HepG2 (cell line): ENCODE data around the gene CD101. TPM values are rescaled to one million over a fixed set of nuclear protein-coding genes. Genes with fewer than 3 reads are reported as not detected.

Experiments used
- ARNT2 ChIP-seq: sonication (generic); formaldehyde crosslinking; IDR thresholded peaks from 2 replicates; pipeline ENCODE4 v1.8.0; 2022; ENCODE audit warnings: mild to moderate bottlenecking, low read depth, missing genetic modification reagents, moderate library complexity
- ATF4 ChIP-seq, 2 experiments: fragments of 450-650 bp in 1 of 2; sonication (generic) in 1 of 2; formaldehyde crosslinking; IDR thresholded peaks; 2 replicates each; pipeline versions ENCODE4 v1.5.0 to v1.8.0; 2020 to 2022; ENCODE audit warnings: mild to moderate bottlenecking in 1 of 2, missing genetic modification reagents in 1 of 2
- FOSL2 ChIP-seq: sonication (generic); formaldehyde crosslinking; IDR thresholded peaks from 2 replicates; pipeline ENCODE4 v1.4.0; 2020; ENCODE audit warnings: missing genetic modification reagents
- HBP1 ChIP-seq: IDR thresholded peaks from 2 replicates; pipeline ENCODE4 v1.6.1; 2016; ENCODE audit warnings: low read depth, control low read depth
- LBX2 ChIP-seq: sonication (generic); formaldehyde crosslinking; IDR thresholded peaks from 2 replicates; pipeline ENCODE4 v1.5.0; 2020; ENCODE audit warnings: missing genetic modification reagents, mild to moderate bottlenecking, borderline replicate concordance
- MYC ChIP-seq: sonication (generic); formaldehyde crosslinking; IDR thresholded peaks from 2 replicates; pipeline ENCODE4 v1.9.0; 2021; ENCODE audit warnings: missing genetic modification reagents, borderline replicate concordance
- PREB ChIP-seq: sonication (generic); formaldehyde crosslinking; IDR thresholded peaks from 2 replicates; pipeline ENCODE4 v1.4.0; 2020; ENCODE audit warnings: missing genetic modification reagents
- THRA ChIP-seq: sonication (generic); formaldehyde crosslinking; IDR thresholded peaks from 2 replicates; pipeline ENCODE4 v1.4.0; 2020; ENCODE audit warnings: missing genetic modification reagents, borderline replicate concordance
- polyA plus RNA-seq, 8 experiments: library from polyadenylated mRNA; depleted of rRNA in 3 of 8; stranded (reverse) in 7 of 8; unstranded in 1 of 8; fragments of >200 nt; fragmentation: Illumina TruSeq in 4 of 8; extraction: Trizol in 4 of 8; gene quantifications; 2 replicates each; pipeline versions ENCODE4 v1.2.1 to v1.2.3, GENCODE V29; 2011 to 2016; ENCODE audit warnings: low read depth in 4 of 8, missing spikeins in 1 of 8, mixed read lengths in 1 of 8; ENCODE audit not compliant: insufficient read depth in 1 of 8
- total RNA-seq, 5 experiments: library from RNA; depleted of rRNA; stranded (reverse); fragments of >200 nt; fragmentation: Illumina TruSeq; extraction: Trizol; gene quantifications; 2 replicates each; pipeline ENCODE4 v1.2.3, GENCODE V29; 2016; ENCODE audit warnings: low read depth in 1 of 5
- TF ChIP-seq, protein P1 (sequence below): sonication (generic); formaldehyde crosslinking; IDR thresholded peaks from 2 replicates; pipeline ENCODE4 v1.5.0; 2020; ENCODE audit warnings: mild to moderate bottlenecking, missing genetic modification reagents
- TF ChIP-seq, protein P2 (sequence below): sonication (generic); formaldehyde crosslinking; IDR thresholded peaks from 2 replicates; pipeline ENCODE4 v1.4.0; 2020; ENCODE audit warnings: missing genetic modification reagents, low read depth, mild to moderate bottlenecking, borderline replicate concordance
- TF ChIP-seq, protein P3 (sequence below): sonication (generic); formaldehyde crosslinking; IDR thresholded peaks from 2 replicates; pipeline ENCODE4 v1.5.1; 2020; ENCODE audit warnings: missing genetic modification reagents, mild to moderate bottlenecking, borderline replicate concordance
- TF ChIP-seq, protein P4 (sequence below): sonication (generic); formaldehyde crosslinking; IDR thresholded peaks from 2 replicates; pipeline ENCODE4 v1.4.0; 2020; ENCODE audit warnings: missing genetic modification reagents, borderline replicate concordance

The CD101 gene
- total and polyA plus RNA-seq, 2 of the 13 experiments (the other 11 are each of a cell fraction or from before 2014, with no cell fraction given), result 0.05 to 0.09 TPM

DNA sequence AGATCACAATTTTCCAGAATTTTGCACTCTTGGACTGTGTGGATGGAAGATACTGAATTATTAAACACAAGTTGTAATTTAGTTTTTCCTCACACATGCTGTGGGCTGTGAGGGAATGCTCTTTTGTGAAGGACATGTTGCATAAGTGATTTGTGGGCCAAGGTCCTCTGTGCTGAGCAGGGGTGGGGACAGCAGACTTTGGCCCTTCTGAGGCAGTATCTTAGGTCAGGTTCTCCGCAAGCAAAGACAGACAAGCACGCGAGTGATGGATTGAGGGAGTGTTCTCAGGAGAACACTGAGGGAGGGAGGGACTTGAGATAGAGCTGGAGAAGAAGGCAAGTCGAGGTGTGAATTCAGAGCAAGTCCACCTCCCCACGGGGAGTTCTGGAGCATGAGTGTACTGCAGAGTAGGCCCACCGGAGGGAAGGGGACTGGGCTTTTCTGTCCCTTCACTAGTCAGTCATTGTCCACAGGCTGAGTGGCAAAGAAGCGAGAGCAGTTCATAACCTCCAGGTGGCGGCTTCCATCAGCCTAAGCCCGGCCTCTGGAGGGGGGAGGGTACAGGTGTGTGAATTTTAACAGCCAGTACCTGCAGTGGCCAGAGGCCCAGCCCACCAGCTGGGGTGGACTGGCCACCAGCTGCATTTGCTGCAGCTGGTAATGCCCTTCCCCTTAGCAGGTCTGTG lies 19.1 kb upstream of the CD101 start (continued):
- TF ChIP-seq PREB (CRISPR knock-in tag) (no peak), ARNT2 (CRISPR knock-in tag) (no peak), LBX2 (CRISPR knock-in tag) (no peak), HBP1 (no peak), MYC (no peak), FOSL2 (CRISPR knock-in tag) (0 out of 2 replicates have a peak, but pooled peaks have one; percentile 10), THRA (CRISPR knock-in tag) (peak; percentile 62; the same call in 1 of the 2 replicates), ATF4 (CRISPR knock-in tag; IDR thresholded peaks at IDR 0.05) (no peak)
- TF ChIP-seq, protein P1, sequence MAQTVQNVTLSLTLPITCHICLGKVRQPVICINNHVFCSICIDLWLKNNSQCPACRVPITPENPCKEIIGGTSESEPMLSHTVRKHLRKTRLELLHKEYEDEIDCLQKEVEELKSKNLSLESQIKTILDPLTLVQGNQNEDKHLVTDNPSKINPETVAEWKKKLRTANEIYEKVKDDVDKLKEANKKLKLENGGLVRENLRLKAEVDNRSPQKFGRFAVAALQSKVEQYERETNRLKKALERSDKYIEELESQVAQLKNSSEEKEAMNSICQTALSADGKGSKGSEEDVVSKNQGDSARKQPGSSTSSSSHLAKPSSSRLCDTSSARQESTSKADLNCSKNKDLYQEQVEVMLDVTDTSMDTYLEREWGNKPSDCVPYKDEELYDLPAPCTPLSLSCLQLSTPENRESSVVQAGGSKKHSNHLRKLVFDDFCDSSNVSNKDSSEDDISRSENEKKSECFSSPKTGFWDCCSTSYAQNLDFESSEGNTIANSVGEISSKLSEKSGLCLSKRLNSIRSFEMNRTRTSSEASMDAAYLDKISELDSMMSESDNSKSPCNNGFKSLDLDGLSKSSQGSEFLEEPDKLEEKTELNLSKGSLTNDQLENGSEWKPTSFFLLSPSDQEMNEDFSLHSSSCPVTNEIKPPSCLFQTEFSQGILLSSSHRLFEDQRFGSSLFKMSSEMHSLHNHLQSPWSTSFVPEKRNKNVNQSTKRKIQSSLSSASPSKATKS (CRISPR knock-in tag), result no peak
- TF ChIP-seq, protein P2, sequence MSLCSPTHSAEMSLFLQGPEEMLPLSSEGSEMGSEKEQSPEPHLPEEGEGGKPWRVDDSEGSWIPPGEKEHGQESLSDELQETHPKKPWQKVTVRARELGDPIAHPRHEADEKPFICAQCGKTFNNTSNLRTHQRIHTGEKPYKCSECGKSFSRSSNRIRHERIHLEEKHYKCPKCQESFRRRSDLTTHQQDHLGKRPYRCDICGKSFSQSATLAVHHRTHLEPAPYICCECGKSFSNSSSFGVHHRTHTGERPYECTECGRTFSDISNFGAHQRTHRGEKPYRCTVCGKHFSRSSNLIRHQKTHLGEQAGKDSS (CRISPR knock-in tag), result no peak
- TF ChIP-seq, protein P3, sequence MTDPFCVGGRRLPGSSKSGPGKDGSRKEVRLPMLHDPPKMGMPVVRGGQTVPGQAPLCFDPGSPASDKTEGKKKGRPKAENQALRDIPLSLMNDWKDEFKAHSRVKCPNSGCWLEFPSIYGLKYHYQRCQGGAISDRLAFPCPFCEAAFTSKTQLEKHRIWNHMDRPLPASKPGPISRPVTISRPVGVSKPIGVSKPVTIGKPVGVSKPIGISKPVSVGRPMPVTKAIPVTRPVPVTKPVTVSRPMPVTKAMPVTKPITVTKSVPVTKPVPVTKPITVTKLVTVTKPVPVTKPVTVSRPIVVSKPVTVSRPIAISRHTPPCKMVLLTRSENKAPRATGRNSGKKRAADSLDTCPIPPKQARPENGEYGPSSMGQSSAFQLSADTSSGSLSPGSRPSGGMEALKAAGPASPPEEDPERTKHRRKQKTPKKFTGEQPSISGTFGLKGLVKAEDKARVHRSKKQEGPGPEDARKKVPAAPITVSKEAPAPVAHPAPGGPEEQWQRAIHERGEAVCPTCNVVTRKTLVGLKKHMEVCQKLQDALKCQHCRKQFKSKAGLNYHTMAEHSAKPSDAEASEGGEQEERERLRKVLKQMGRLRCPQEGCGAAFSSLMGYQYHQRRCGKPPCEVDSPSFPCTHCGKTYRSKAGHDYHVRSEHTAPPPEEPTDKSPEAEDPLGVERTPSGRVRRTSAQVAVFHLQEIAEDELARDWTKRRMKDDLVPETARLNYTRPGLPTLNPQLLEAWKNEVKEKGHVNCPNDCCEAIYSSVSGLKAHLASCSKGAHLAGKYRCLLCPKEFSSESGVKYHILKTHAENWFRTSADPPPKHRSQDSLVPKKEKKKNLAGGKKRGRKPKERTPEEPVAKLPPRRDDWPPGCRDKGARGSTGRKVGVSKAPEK (CRISPR knock-in tag), result no peak
- TF ChIP-seq, protein P4, sequence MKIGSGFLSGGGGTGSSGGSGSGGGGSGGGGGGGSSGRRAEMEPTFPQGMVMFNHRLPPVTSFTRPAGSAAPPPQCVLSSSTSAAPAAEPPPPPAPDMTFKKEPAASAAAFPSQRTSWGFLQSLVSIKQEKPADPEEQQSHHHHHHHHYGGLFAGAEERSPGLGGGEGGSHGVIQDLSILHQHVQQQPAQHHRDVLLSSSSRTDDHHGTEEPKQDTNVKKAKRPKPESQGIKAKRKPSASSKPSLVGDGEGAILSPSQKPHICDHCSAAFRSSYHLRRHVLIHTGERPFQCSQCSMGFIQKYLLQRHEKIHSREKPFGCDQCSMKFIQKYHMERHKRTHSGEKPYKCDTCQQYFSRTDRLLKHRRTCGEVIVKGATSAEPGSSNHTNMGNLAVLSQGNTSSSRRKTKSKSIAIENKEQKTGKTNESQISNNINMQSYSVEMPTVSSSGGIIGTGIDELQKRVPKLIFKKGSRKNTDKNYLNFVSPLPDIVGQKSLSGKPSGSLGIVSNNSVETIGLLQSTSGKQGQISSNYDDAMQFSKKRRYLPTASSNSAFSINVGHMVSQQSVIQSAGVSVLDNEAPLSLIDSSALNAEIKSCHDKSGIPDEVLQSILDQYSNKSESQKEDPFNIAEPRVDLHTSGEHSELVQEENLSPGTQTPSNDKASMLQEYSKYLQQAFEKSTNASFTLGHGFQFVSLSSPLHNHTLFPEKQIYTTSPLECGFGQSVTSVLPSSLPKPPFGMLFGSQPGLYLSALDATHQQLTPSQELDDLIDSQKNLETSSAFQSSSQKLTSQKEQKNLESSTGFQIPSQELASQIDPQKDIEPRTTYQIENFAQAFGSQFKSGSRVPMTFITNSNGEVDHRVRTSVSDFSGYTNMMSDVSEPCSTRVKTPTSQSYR (CRISPR knock-in tag), result no peak
